ENCODE data around the gene SKIL.

DNA sequence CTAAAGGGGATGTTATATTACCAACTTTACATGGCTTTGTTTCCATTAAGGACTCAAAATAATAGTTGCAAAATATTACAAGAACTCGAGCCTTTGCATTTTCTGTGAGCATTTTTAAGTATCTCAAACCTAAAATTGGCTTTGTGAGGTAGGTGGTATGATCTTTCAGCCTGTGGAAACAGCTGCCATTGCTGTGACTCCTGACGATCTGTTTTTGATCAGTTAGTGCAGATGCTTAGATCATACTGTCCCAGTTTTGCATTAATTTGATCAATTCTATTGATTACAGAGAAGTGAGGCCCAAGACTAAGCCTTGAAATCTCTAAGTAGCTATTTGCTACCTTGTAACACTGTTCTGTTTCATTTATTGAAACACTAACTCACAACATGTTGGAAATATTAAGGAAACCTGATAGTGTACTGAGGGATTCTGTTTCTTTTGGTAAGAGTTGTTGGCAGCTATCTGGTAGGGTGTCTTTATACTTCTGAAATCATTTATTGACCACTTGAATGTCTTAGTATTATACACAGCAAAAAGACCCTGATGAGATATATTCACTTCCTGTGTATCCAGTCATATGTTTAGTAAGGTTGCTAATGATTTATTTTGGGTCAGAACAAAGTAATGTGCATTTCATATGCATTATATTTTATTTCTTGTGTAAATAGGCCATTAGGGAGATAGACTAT, 14.8 kb downstream of the SKIL start:
- TF ChIP-seq POLR2AphosphoS5 (IDR thresholded peaks at IDR 0.05; ENCODE audit: insufficient read depth in 1 of 2, low read depth in 1 of 2) (no peak), POLR2A (IDR thresholded peaks at IDR 0.05) (no peak)
- TF ChIP-seq, protein P1, sequence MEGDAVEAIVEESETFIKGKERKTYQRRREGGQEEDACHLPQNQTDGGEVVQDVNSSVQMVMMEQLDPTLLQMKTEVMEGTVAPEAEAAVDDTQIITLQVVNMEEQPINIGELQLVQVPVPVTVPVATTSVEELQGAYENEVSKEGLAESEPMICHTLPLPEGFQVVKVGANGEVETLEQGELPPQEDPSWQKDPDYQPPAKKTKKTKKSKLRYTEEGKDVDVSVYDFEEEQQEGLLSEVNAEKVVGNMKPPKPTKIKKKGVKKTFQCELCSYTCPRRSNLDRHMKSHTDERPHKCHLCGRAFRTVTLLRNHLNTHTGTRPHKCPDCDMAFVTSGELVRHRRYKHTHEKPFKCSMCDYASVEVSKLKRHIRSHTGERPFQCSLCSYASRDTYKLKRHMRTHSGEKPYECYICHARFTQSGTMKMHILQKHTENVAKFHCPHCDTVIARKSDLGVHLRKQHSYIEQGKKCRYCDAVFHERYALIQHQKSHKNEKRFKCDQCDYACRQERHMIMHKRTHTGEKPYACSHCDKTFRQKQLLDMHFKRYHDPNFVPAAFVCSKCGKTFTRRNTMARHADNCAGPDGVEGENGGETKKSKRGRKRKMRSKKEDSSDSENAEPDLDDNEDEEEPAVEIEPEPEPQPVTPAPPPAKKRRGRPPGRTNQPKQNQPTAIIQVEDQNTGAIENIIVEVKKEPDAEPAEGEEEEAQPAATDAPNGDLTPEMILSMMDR (IDR thresholded peaks at IDR 0.05), result no peak
